HepG2 (cell line): ENCODE data around the gene TBCB. TPM values are rescaled to one million over a fixed set of nuclear protein-coding genes. Genes with fewer than 3 reads are reported as not detected.

Source experiments
- ARNT ChIP-seq: fragments of 450-650 bp; IDR thresholded peaks from 2 replicates; pipeline ENCODE4 v1.6.1; 2017
- CREB1 ChIP-seq, 2 experiments: fragments of 450-650 bp in 1 of 2; IDR thresholded peaks; 2 replicates each; pipeline ENCODE4 v1.6.1; 2016 to 2017; ENCODE audit warnings: control low read depth in 1 of 2, mild to moderate bottlenecking in 1 of 2, missing compliant biosample characterization in 1 of 2, missing genetic modification characterization in 1 of 2
- EED ChIP-seq: sonication (generic); formaldehyde crosslinking; IDR thresholded peaks from 2 replicates; pipeline ENCODE4 v1.5.0; 2020; ENCODE audit warnings: mild to moderate bottlenecking, missing genetic modification reagents
- ERF ChIP-seq: IDR thresholded peaks from 2 replicates; pipeline ENCODE4 v1.6.1; 2018; ENCODE audit warnings: missing biosample characterization, missing genetic modification reagents
- FOSL1 ChIP-seq: sonication (generic); formaldehyde crosslinking; IDR thresholded peaks from 2 replicates; pipeline ENCODE4 v1.9.0; 2021; ENCODE audit warnings: missing genetic modification reagents, borderline replicate concordance
- FOXC1 ChIP-seq: sonication (generic); formaldehyde crosslinking; IDR thresholded peaks from 2 replicates; pipeline ENCODE4 v1.8.0; 2022; ENCODE audit warnings: mild to moderate bottlenecking, missing genetic modification reagents, borderline replicate concordance
- FOXO1 ChIP-seq: sonication (generic); formaldehyde crosslinking; IDR thresholded peaks from 2 replicates; pipeline ENCODE4 v1.4.0; 2020; ENCODE audit warnings: missing genetic modification reagents
- GTF2F1 ChIP-seq: fragments of 150-350 bp; IDR thresholded peaks from 2 replicates; pipeline ENCODE4 v1.6.1; 2014; ENCODE audit warnings: low read length
- HMGA1 ChIP-seq: sonication (generic); formaldehyde crosslinking; conservative IDR thresholded peaks from 2 replicates; pipeline ENCODE4 v1.4.0; 2020; ENCODE audit warnings: missing genetic modification reagents
- HOXD1 ChIP-seq: sonication (generic); formaldehyde crosslinking; IDR thresholded peaks from 2 replicates; pipeline ENCODE4 v1.5.0; 2020; ENCODE audit warnings: missing genetic modification reagents
- KAT8 ChIP-seq: IDR thresholded peaks from 2 replicates; pipeline ENCODE4 v1.6.1; 2016; ENCODE audit warnings: missing genetic modification reagents, missing compliant biosample characterization
- KDM4B ChIP-seq: sonication (generic); formaldehyde crosslinking; IDR thresholded peaks from 2 replicates; pipeline ENCODE4 v1.4.0; 2020; ENCODE audit warnings: missing genetic modification reagents
- MEF2D ChIP-seq: sonication (generic); formaldehyde crosslinking; IDR thresholded peaks from 2 replicates; pipeline ENCODE4 v1.5.1; 2020; ENCODE audit warnings: mild to moderate bottlenecking, missing genetic modification reagents
- MXD4 ChIP-seq: IDR thresholded peaks from 2 replicates; pipeline ENCODE4 v1.6.1; 2016; ENCODE audit warnings: mild to moderate bottlenecking, missing biosample characterization, missing genetic modification reagents
- NFE2L2 ChIP-seq: fragments of 150-350 bp; IDR thresholded peaks from 2 replicates; pipeline ENCODE4 v1.6.1; 2014; ENCODE audit warnings: low read length
- PITX1 ChIP-seq: sonication (generic); formaldehyde crosslinking; IDR thresholded peaks from 2 replicates; pipeline ENCODE4 v1.5.1; 2020; ENCODE audit warnings: mild to moderate bottlenecking, missing genetic modification reagents
- TAF15 ChIP-seq: fragments of 200-400 bp; formaldehyde crosslinking; IDR thresholded peaks from one replicate; pipeline ENCODE4 v1.6.1; 2018; ENCODE audit warnings: mild to moderate bottlenecking, low read depth, low read length; ENCODE audit not compliant: poor library complexity, severe bottlenecking
- ZKSCAN1 ChIP-seq: fragments of 150-350 bp; IDR thresholded peaks from 2 replicates; pipeline ENCODE4 v1.6.1; 2014; ENCODE audit warnings: low read length
- ZMYM4 ChIP-seq: sonication (generic); formaldehyde crosslinking; IDR thresholded peaks from 2 replicates; pipeline ENCODE4 v1.8.1; 2023; ENCODE audit warnings: mild to moderate bottlenecking, missing genetic modification reagents
- ZNF703 ChIP-seq: sonication (generic); formaldehyde crosslinking; IDR thresholded peaks from 2 replicates; pipeline ENCODE4 v1.5.1; 2020; ENCODE audit warnings: missing genetic modification reagents, mild to moderate bottlenecking, moderate library complexity, borderline replicate concordance
- ZNF747 ChIP-seq: sonication (generic); formaldehyde crosslinking; IDR thresholded peaks from 2 replicates; pipeline ENCODE4 v1.8.1; 2023; ENCODE audit warnings: missing genetic modification reagents, mild to moderate bottlenecking, borderline replicate concordance
- ZNF788 ChIP-seq: sonication (generic); formaldehyde crosslinking; IDR thresholded peaks from 2 replicates; pipeline ENCODE4 v1.5.0; 2020; ENCODE audit warnings: mild to moderate bottlenecking, missing genetic modification reagents, borderline replicate concordance
- polyA plus RNA-seq, 8 experiments: library from polyadenylated mRNA; depleted of rRNA in 3 of 8; stranded (reverse) in 7 of 8; unstranded in 1 of 8; fragments of >200 nt; fragmentation: Illumina TruSeq in 4 of 8; extraction: Trizol in 4 of 8; gene quantifications; 2 replicates each; pipeline versions ENCODE4 v1.2.1 to v1.2.3, GENCODE V29; 2011 to 2016; ENCODE audit warnings: low read depth in 4 of 8, missing spikeins in 1 of 8, mixed read lengths in 1 of 8; ENCODE audit not compliant: insufficient read depth in 1 of 8
- total RNA-seq, 5 experiments: library from RNA; depleted of rRNA; stranded (reverse); fragments of >200 nt; fragmentation: Illumina TruSeq; extraction: Trizol; gene quantifications; 2 replicates each; pipeline ENCODE4 v1.2.3, GENCODE V29; 2016; ENCODE audit warnings: low read depth in 1 of 5
- TF ChIP-seq, protein P1 (sequence below): sonication (generic); formaldehyde crosslinking; IDR thresholded peaks from 2 replicates; pipeline ENCODE4 v1.8.0; 2022; ENCODE audit warnings: mild to moderate bottlenecking, missing genetic modification reagents, moderate library complexity
- TF ChIP-seq, protein P2 (sequence below): sonication (generic); formaldehyde crosslinking; IDR thresholded peaks from 2 replicates; pipeline ENCODE4 v1.8.1; 2023; ENCODE audit warnings: mild to moderate bottlenecking, missing genetic modification reagents, borderline replicate concordance
- TF ChIP-seq, protein P3 (sequence below): sonication (generic); formaldehyde crosslinking; IDR thresholded peaks from 2 replicates; pipeline ENCODE4 v1.4.0; 2020; ENCODE audit warnings: mild to moderate bottlenecking, missing genetic modification reagents
- TF ChIP-seq, protein P4 (sequence below): IDR thresholded peaks from 2 replicates; pipeline ENCODE4 v1.6.1; 2016
- TF ChIP-seq, protein P5 (sequence below): sonication (generic); formaldehyde crosslinking; conservative IDR thresholded peaks from 2 replicates; pipeline ENCODE4 v1.8.0; 2022; ENCODE audit warnings: missing genetic modification reagents

Gene TBCB
- total and polyA plus RNA-seq, 2 of the 13 experiments (the other 11 are each of a cell fraction or from before 2014, with no cell fraction given) = 271 to 276 TPM

DNA sequence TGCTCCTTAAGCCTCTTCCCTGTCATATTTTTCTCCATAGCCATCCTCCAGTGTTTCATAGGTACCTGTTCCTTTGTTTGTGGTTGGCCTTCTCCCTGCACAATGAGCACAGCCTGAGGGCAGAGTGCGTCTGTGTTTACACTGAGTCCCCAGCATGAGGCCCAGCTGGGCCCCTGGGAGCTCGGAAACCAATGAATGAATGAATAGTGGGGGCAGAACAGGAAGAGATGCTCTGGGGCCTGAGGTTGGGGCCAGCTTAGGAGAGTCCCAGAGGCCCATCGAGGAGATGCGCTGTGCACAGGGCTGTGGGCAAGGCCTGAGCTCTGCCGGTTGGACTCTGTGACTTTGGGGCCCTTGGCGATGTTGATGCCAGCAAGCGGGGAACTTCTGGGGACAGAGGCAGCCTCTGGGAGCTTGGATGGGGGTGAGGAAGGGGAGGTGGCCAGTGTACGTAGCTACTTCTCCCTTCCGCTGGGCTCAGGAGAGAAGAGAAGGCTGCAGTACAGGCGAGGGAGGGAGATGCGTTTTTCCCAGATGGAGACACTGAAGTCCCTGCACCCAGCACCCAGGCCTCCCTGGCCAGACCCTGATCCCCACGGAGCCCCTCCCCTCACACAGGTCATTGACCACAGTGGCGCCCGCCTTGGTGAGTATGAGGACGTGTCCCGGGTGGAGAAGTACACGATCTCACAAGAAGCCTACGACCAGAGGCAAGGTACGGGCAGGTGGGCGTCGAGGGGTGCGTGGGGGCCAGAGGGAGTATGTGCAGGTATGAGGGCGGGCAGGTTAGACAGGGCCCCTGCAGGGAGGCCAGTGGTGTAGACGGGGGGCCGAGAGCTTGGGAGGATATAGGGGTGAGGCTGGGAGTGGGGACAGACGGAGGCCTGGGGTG, 5.1 kb downstream of the TBCB start (continued):
- TF ChIP-seq, protein P1, sequence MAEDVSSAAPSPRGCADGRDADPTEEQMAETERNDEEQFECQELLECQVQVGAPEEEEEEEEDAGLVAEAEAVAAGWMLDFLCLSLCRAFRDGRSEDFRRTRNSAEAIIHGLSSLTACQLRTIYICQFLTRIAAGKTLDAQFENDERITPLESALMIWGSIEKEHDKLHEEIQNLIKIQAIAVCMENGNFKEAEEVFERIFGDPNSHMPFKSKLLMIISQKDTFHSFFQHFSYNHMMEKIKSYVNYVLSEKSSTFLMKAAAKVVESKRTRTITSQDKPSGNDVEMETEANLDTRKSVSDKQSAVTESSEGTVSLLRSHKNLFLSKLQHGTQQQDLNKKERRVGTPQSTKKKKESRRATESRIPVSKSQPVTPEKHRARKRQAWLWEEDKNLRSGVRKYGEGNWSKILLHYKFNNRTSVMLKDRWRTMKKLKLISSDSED = no peak
- TF ChIP-seq KDM4B (peak; percentile 54; the same call in 1 of the 2 replicates), NFE2L2 (no peak), HOXD1 (CRISPR knock-in tag) (no peak), ZNF747 (peak; percentile 78; the same call in 1 of the 2 replicates), FOXC1 (CRISPR knock-in tag) (no peak), CREB1 (IDR thresholded peaks at IDR 0.05) (no peak), CREB1 (CRISPR knock-in tag; IDR thresholded peaks at IDR 0.05) (peak; percentile 61), FOSL1 (CRISPR knock-in tag) (no peak), FOXO1 (CRISPR knock-in tag) (peak; percentile 88), GTF2F1 (no peak), ZNF788 (peak; percentile 93; the same call in 1 of the 2 replicates), ARNT (no peak), HMGA1 (CRISPR knock-in tag) (no peak), KAT8 (CRISPR knock-in tag) (peak; percentile 83), ZNF703 (no peak), ZKSCAN1 (no peak), PITX1 (CRISPR knock-in tag) (peak; percentile 69; the same call in 1 of the 2 replicates), ZMYM4 (CRISPR knock-in tag) (peak; percentile 73), ERF (CRISPR knock-in tag) (peak; percentile 81; the same call in 1 of the 2 replicates), EED (CRISPR knock-in tag) (no peak), TAF15 (no peak), MXD4 (CRISPR knock-in tag) (peak; percentile 82), MEF2D (CRISPR knock-in tag) (peak; percentile 74)
- TF ChIP-seq, protein P2, sequence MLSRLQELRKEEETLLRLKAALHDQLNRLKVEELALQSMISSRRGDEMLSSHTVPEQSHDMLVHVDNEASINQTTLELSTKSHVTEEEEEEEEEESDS (CRISPR knock-in tag) = no peak; the same call in 1 of the 2 replicates
- TF ChIP-seq, protein P3, sequence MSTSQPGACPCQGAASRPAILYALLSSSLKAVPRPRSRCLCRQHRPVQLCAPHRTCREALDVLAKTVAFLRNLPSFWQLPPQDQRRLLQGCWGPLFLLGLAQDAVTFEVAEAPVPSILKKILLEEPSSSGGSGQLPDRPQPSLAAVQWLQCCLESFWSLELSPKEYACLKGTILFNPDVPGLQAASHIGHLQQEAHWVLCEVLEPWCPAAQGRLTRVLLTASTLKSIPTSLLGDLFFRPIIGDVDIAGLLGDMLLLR (CRISPR knock-in tag) = no peak
- TF ChIP-seq, protein P4, sequence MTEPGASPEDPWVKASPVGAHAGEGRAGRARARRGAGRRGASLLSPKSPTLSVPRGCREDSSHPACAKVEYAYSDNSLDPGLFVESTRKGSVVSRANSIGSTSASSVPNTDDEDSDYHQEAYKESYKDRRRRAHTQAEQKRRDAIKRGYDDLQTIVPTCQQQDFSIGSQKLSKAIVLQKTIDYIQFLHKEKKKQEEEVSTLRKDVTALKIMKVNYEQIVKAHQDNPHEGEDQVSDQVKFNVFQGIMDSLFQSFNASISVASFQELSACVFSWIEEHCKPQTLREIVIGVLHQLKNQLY (CRISPR knock-in tag) = no peak
- TF ChIP-seq, protein P5, sequence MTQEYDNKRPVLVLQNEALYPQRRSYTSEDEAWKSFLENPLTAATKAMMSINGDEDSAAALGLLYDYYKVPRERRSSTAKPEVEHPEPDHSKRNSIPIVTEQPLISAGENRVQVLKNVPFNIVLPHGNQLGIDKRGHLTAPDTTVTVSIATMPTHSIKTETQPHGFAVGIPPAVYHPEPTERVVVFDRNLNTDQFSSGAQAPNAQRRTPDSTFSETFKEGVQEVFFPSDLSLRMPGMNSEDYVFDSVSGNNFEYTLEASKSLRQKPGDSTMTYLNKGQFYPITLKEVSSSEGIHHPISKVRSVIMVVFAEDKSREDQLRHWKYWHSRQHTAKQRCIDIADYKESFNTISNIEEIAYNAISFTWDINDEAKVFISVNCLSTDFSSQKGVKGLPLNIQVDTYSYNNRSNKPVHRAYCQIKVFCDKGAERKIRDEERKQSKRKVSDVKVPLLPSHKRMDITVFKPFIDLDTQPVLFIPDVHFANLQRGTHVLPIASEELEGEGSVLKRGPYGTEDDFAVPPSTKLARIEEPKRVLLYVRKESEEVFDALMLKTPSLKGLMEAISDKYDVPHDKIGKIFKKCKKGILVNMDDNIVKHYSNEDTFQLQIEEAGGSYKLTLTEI (CRISPR knock-in tag) = no peak
